A673 (cell line): Measurements from ENCODE around the gene ARHGAP4. TPM values are rescaled to one million over a fixed set of nuclear protein-coding genes. Genes with fewer than 3 reads are reported as not detected.

ENCODE experiments used
- BruUV-seq: library from RNA; stranded (reverse); fragments of 400-500 nt; replicated peaks from 2 replicates; lab custom pipeline; 2021; lab: Mats Ljungman, UMichigan
- CTCF ChIA-PET: fragments of 300-600 bp; sonication (Branson Sonifier 250); formaldehyde crosslinking; loops from one replicate; lab custom pipeline; 2022; ENCODE audit warnings: antibody characterized with exemption; lab: Charles Lee
- POLR2A ChIA-PET: fragments of 300-600 bp; sonication (Branson Sonifier 250); formaldehyde crosslinking; loops from one replicate; lab custom pipeline; 2022; ENCODE audit warnings: antibody characterized with exemption; ENCODE audit not compliant: low non-redundant PET; lab: Charles Lee
- DNase-seq: peaks from one replicate; pipeline ENCODE4 v3.0.0-alpha.2; 2015; ENCODE audit warnings: low spot score
- H3K27ac ChIP-seq: fragments of 200-600 bp; sonication (generic); 2 replicates; pipeline ENCODE4 v1.5.1; 2016; ENCODE audit warnings: mixed run types, low read depth, mild to moderate bottlenecking, mixed read lengths, antibody characterized with exemption, low read length; ENCODE audit not compliant: poor library complexity, severe bottlenecking
- H3K27me3 ChIP-seq: fragments of 200-600 bp; sonication (generic); replicated peaks from 2 replicates; pipeline ENCODE4 v1.6.1; 2017; ENCODE audit warnings: mixed run types, low read depth, mild to moderate bottlenecking, mixed read lengths, antibody characterized with exemption, low read length; ENCODE audit not compliant: insufficient read depth, poor library complexity
- H3K36me3 ChIP-seq: fragments of 200-600 bp; sonication (generic); 2 replicates; pipeline ENCODE4 v1.6.1; 2016; ENCODE audit warnings: mixed run types, mild to moderate bottlenecking, mixed read lengths, antibody characterized with exemption, low read length; ENCODE audit not compliant: insufficient read depth, poor library complexity, severe bottlenecking
- H3K4me1 ChIP-seq: fragments of 200-600 bp; sonication (generic); 2 replicates; pipeline ENCODE4 v1.6.1; 2017; ENCODE audit warnings: mixed run types, mild to moderate bottlenecking, mixed read lengths, antibody characterized with exemption, low read length; ENCODE audit not compliant: insufficient read depth, poor library complexity, severe bottlenecking
- H3K4me3 ChIP-seq: fragments of 200-600 bp; sonication (generic); 2 replicates; pipeline ENCODE4 v1.5.1; 2016; ENCODE audit warnings: low read depth, mixed run types, mild to moderate bottlenecking, mixed read lengths, low read length; ENCODE audit not compliant: poor library complexity, severe bottlenecking
- H3K9me3 ChIP-seq: fragments of 200-600 bp; sonication (generic); 2 replicates; pipeline ENCODE4 v1.6.1; 2016; ENCODE audit warnings: mixed run types, low read depth, mild to moderate bottlenecking, mixed read lengths, antibody characterized with exemption, low read length; ENCODE audit not compliant: poor library complexity, severe bottlenecking
- CTCF ChIP-seq: fragments of 300-800, 200-600 bp; sonication (generic); conservative IDR thresholded peaks from 2 replicates; pipeline ENCODE4 v1.5.1; 2017; ENCODE audit warnings: low read depth, mild to moderate bottlenecking, antibody characterized with exemption, low read length, moderate library complexity, mixed read lengths
- EZH2 ChIP-seq: fragments of 200-600 bp; sonication (generic); IDR thresholded peaks from 2 replicates; pipeline ENCODE4 v1.6.1; 2017; ENCODE audit warnings: borderline replicate concordance, low read depth, mild to moderate bottlenecking, mixed read lengths, antibody characterized with exemption, low read length; ENCODE audit not compliant: poor library complexity, severe bottlenecking
- intact Hi-C: fragments of 100-400 bp; cut with micrococcal nuclease; formaldehyde crosslinking; loops from one replicate; pipeline ENCODE4 v1.10.0; 2022; ENCODE audit not compliant: unreplicated experiment
- total RNA-seq: library from RNA; stranded (reverse); gene quantifications from 2 replicates; pipeline ENCODE4 v1.2.3, GENCODE V29; 2021

Gene ARHGAP4
- total RNA-seq, 1 experiment from 2014 or later: 43.0 TPM

GRCh38 chrX:153934148-153934761, 8.2 kb upstream of the ARHGAP4 start:
- intact Hi-C loops: no loop called here

GRCh38 chrX:153933748-153934147, 7.7 kb upstream of the ARHGAP4 start:
- ChIA-PET POLR2A (no interaction called here), CTCF (no interaction called here)
- no peak overlapping the region for H3K27ac ChIP-seq
- TSS peak; percentile 43 for BruUV-seq
- no peak for DNase-seq
- TF ChIP-seq EZH2 (no peak), CTCF (no peak)
- H3K27me3 ChIP-seq: no peaks in the 10 kb centered on the region
- no peaks in the 10 kb centered on the region for H3K36me3 ChIP-seq
- intact Hi-C loops: no loop called here
- H3K4me3 ChIP-seq: peak overlapping the region; percentile 60
- no peaks in the 10 kb centered on the region for H3K9me3 ChIP-seq
- H3K4me1 ChIP-seq: no peaks in the 10 kb centered on the region

More at GRCh38 chrX:153934148-153934761, 8.2 kb upstream of the ARHGAP4 start:
- peak overlapping the region; percentile 60 for H3K4me3 ChIP-seq
- BruUV-seq: no TSS peak
- H3K9me3 ChIP-seq: no peaks in the 10 kb centered on the region
- no peak for DNase-seq
- H3K4me1 ChIP-seq: no peaks in the 10 kb centered on the region
- H3K36me3 ChIP-seq: no peaks in the 10 kb centered on the region
- no peaks in the 10 kb centered on the region for H3K27me3 ChIP-seq
- peak overlapping the region; percentile 76 for H3K27ac ChIP-seq
- ChIA-PET POLR2A (interaction anchor here (0.6 kb wide), 1 partner anchor 163 kb away, joined by 3 read pairs; the partner anchor contains the start of gene MECP2), CTCF (no interaction called here)
- no peak for TF ChIP-seq EZH2
- TF ChIP-seq CTCF: no peak

- H3K4me1 ChIP-seq: no peaks in the 10 kb centered on the region
- no peak overlapping the region for H3K27ac ChIP-seq
- no peaks in the 10 kb centered on the region for H3K36me3 ChIP-seq
- H3K4me3 ChIP-seq: no peak overlapping the region
- no TSS peak for BruUV-seq
- CTCF ChIA-PET: interaction anchor here (0.5 kb wide), 1 partner anchor 609 kb away, joined by 3 read pairs; no protein-coding TSS in a partner anchor
- no peaks in the 10 kb centered on the region for H3K9me3 ChIP-seq
- no peaks in the 10 kb centered on the region for H3K27me3 ChIP-seq
- intact Hi-C loops: no loop called here
- DNase-seq: no peak
- POLR2A ChIA-PET: no interaction called here
- no peak for TF ChIP-seq CTCF
- TF ChIP-seq EZH2: no peak
Observed at GRCh38 chrX:153932220-153932915, 6.3 kb upstream of the ARHGAP4 start.
